Small intestine (tissue), 7 donors: Measurements from ENCODE around the gene RASGEF1C. TPM values are rescaled to one million over a fixed set of nuclear protein-coding genes. Genes with fewer than 3 reads are reported as not detected.
A peak's percentile ranks its signal among the peaks of the same experiment; 100 is the strongest.
"Not testable (repeated sequence)": the region's sequence is repeated elsewhere in the genome, so short reads cannot be mapped to it uniquely, and the experiment has no call there.

Source experiments
- DNase-seq, 2 donors: peaks; one replicate each; pipeline versions ENCODE4 v3.0.0 to v3.0.0-alpha.2; 2013
- FAIRE-seq: peaks from 2 replicates; lab custom pipeline; 2012; peaks lifted over from hg19 to GRCh38; lab: Jason Lieb, UNC
- H3K27ac ChIP-seq, 3 donors: one replicate each; pipeline ENCODE4 v1.5.1; 2013; ENCODE audit warnings: low read length in 2 of 3, mild to moderate bottlenecking in 2 of 3, control low read depth in 1 of 3, inconsistent platforms in 1 of 3, low read depth in 1 of 3, moderate library complexity in 1 of 3
- H3K27me3 ChIP-seq, 3 donors: one replicate each; pipeline ENCODE4 v1.6.1; 2013; ENCODE audit warnings: low read length in 3 of 3, inconsistent platforms in 1 of 3; ENCODE audit not compliant: control insufficient read depth in 3 of 3, insufficient read depth in 3 of 3
- H3K36me3 ChIP-seq, 3 donors: one replicate each; pipeline ENCODE4 v1.6.1; 2013; ENCODE audit warnings: low read length in 3 of 3, inconsistent platforms in 1 of 3, low read depth in 1 of 3, mild to moderate bottlenecking in 1 of 3, moderate library complexity in 1 of 3; ENCODE audit not compliant: control insufficient read depth in 3 of 3, insufficient read depth in 2 of 3
- H3K4me1 ChIP-seq, 3 donors: one replicate each; pipeline ENCODE4 v1.6.1; 2013; ENCODE audit warnings: low read length in 2 of 3, inconsistent platforms in 1 of 3, low read depth in 1 of 3, mild to moderate bottlenecking in 1 of 3, moderate library complexity in 1 of 3; ENCODE audit not compliant: control insufficient read depth in 3 of 3, insufficient read depth in 2 of 3
- H3K4me3 ChIP-seq, 3 donors: one replicate each; pipeline ENCODE4 v1.5.1; 2013; ENCODE audit warnings: low read length in 3 of 3, control low read depth in 1 of 3, inconsistent platforms in 1 of 3, low read depth in 1 of 3, mild to moderate bottlenecking in 1 of 3, moderate library complexity in 1 of 3
- H3K9me3 ChIP-seq, 2 donors: one replicate each; pipeline ENCODE4 v1.6.1; 2013; ENCODE audit warnings: low read depth in 1 of 2, low read length in 1 of 2; ENCODE audit not compliant: control insufficient read depth in 2 of 2, insufficient read depth in 1 of 2
- whole genome bisulfite sequencing, 3 donors: extraction: QIAGEN DNeasy Blood & Tissue Kit; methylation state at CpG; one replicate each; pipeline ENCODE4 v1.1.7; 2013; 5-methylcytosine and 5-hydroxymethylcytosine counted together
- polyA plus RNA-seq, 4 donors: library from polyadenylated mRNA; stranded (reverse) in 3 of 4; unstranded in 1 of 4; fragments of 200-250 nt in 3 of 4; fragments of 120-200 nt in 1 of 4; gene quantifications; one replicate each; pipeline versions ENCODE4 v1.2.1 to v1.2.3, GENCODE V29; 2013
- donor health status: healthy with polysubstance abuse.
- donor health status: control.
- donor health status: control.
- donor health status: Bipolar disorder and iron deficiency.
- donor health status: healthy.

Gene RASGEF1C
- polyA plus RNA-seq, 4 donors = 0.37 to 0.54 (median 0.40) TPM; not detected in 1

- H3K9me3 ChIP-seq = no peaks in the 10 kb centered on the region
- no peak overlapping the region for H3K4me3 ChIP-seq
- H3K4me1 ChIP-seq = no peaks in the 10 kb centered on the region
- H3K27ac ChIP-seq = no peak overlapping the region
- H3K36me3 ChIP-seq = no peaks in the 10 kb centered on the region
- DNase-seq (no peak), FAIRE-seq (no peak)
- peaks cover 0 to 2% (median 0%) of the 10 kb centered on the region in 3 donors for H3K27me3 ChIP-seq
- 68 to 81% (median 76%) methylated on average over 26 to 27 of the region's 27 CpGs for WGBS, 3 donors
These were observed 79.5 kb downstream of the RASGEF1C start for GRCh38 chr5:180129291-180130190.

- Histone ChIP-seq H3K36me3 (no peaks in the 10 kb centered on the region), H3K9me3 (no peaks in the 10 kb centered on the region), H3K4me1 (no peaks in the 10 kb centered on the region), H3K27me3 (peaks cover 0 to 2% (median 0%) of the 10 kb centered on the region in 3 donors), H3K4me3 (no peak overlapping the region), H3K27ac (no peak overlapping the region)
- DNase-seq (no peak), FAIRE-seq (no peak)
- 51 to 79% (median 64%) methylated on average over 9 to 13 of the region's 13 CpGs for WGBS, 3 donors
These were observed 80.2 kb downstream of the RASGEF1C start for GRCh38 chr5:180128671-180129261.

- Histone ChIP-seq H3K9me3 (no peaks in the 10 kb centered on the region), H3K4me1 (no peaks in the 10 kb centered on the region), H3K36me3 (no peaks in the 10 kb centered on the region), H3K4me3 (no peak overlapping the region), H3K27me3 (peaks cover 0 to 2% (median 0%) of the 10 kb centered on the region in 3 donors), H3K27ac (no peak overlapping the region)
- FAIRE-seq (no peak), DNase-seq (no peak)
- WGBS, 3 donors = 72 to 85% (median 76%) methylated on average over 24 to 25 of the region's 25 CpGs
These were observed 81.0 kb downstream of the RASGEF1C start for GRCh38 chr5:180127682-180128670.

GRCh38 chr5:180126716-180127681 lies 82.0 kb downstream of the RASGEF1C start:
- Histone ChIP-seq H3K4me3 (no peak overlapping the region), H3K36me3 (no peaks in the 10 kb centered on the region), H3K27me3 (peaks cover 0 to 2% (median 0%) of the 10 kb centered on the region in 3 donors), H3K9me3 (no peaks in the 10 kb centered on the region), H3K4me1 (no peaks in the 10 kb centered on the region), H3K27ac (no peak overlapping the region)
- peak in 1 of 2 donors; percentile 21 for DNase-seq
- WGBS, 3 donors = 31 to 42% (median 37%) methylated on average over 37 to 59 of the region's 59 CpGs
- no peak for FAIRE-seq

- DNase-seq, H3K36me3 ChIP-seq, FAIRE-seq: not testable (repeated sequence)
These were observed 82.9 kb downstream of the RASGEF1C start for GRCh38 chr5:180126156-180126555.

GRCh38 chr5:180124662-180125061 lies 84.3 kb downstream of the RASGEF1C start:
- 78 to 84% (median 80%) methylated on average over 6 of the region's 6 CpGs for WGBS, 3 donors
- H3K9me3 ChIP-seq, H3K36me3 ChIP-seq, H3K4me1 ChIP-seq, H3K4me3 ChIP-seq, FAIRE-seq, H3K27ac ChIP-seq, H3K27me3 ChIP-seq, DNase-seq: not testable (repeated sequence)

More at GRCh38 chr5:180126156-180126555, 82.9 kb downstream of the RASGEF1C start:
- H3K4me1 ChIP-seq, H3K4me3 ChIP-seq, H3K27me3 ChIP-seq, H3K27ac ChIP-seq, H3K9me3 ChIP-seq: not testable (repeated sequence)
- 68 to 81% (median 81%) methylated on average over 17 of the region's 17 CpGs for WGBS, 3 donors

- H3K36me3 ChIP-seq = no peaks in the 10 kb centered on the region
- no peaks in the 10 kb centered on the region for H3K9me3 ChIP-seq
- FAIRE-seq = no peak
- H3K4me3 ChIP-seq = no peak overlapping the region
- H3K4me1 ChIP-seq = no peaks in the 10 kb centered on the region
- 80 to 87% (median 80%) methylated on average over 1 of the region's 1 CpG for WGBS, 3 donors
- peaks cover 0 to 5% (median 0%) of the 10 kb centered on the region in 3 donors for H3K27me3 ChIP-seq
- H3K27ac ChIP-seq = no peak overlapping the region
- no peak for DNase-seq
These were observed 86.1 kb downstream of the RASGEF1C start for GRCh38 chr5:180122875-180123274.
